MCF 10A (cell line): ENCODE data around the gene MED13L. TPM values are rescaled to one million over a fixed set of nuclear protein-coding genes. Genes with fewer than 3 reads are reported as not detected.

Experiments used
- BruUV-seq: library from RNA; stranded (reverse); fragments of 400-500 nt; replicated peaks from 2 replicates; lab custom pipeline; 2021; lab: Mats Ljungman, UMichigan
- CTCF ChIA-PET: fragments of 300-600 bp; sonication (Branson Sonifier 250); formaldehyde crosslinking; extraction: SDS; loops from one replicate; lab custom pipeline; 2021; ENCODE audit warnings: antibody characterized with exemption, inconsistent platforms; lab: Yijun Ruan, JAX
- POLR2A ChIA-PET: fragments of 300-600, 350-650 bp; sonication (Branson Sonifier 250); formaldehyde crosslinking; extraction: SDS; loops from one replicate; lab custom pipeline; 2020; ENCODE audit warnings: antibody characterized with exemption, inconsistent platforms; lab: Yijun Ruan, JAX
- DNase-seq: peaks from one replicate; pipeline ENCODE4 v3.0.0-alpha.2; 2018; ENCODE audit not compliant: unreplicated experiment
- H3K27ac Mint-ChIP-seq: one replicate; pipeline ENCODE4 v1.8.0; 2022; ENCODE audit warnings: mild to moderate bottlenecking, low read depth, mixed read lengths; ENCODE audit not compliant: unreplicated experiment
- H3K27me3 Mint-ChIP-seq: one replicate; pipeline ENCODE4 v1.8.0; 2022; ENCODE audit warnings: mixed read lengths; ENCODE audit not compliant: insufficient read depth, unreplicated experiment
- H3K36me3 Mint-ChIP-seq: one replicate; pipeline ENCODE4 v1.8.0; 2022; ENCODE audit warnings: mild to moderate bottlenecking, moderate library complexity, mixed read lengths; ENCODE audit not compliant: insufficient read depth, unreplicated experiment
- H3K4me1 Mint-ChIP-seq: one replicate; pipeline ENCODE4 v1.8.0; 2022; ENCODE audit warnings: mixed read lengths; ENCODE audit not compliant: insufficient read depth, unreplicated experiment
- H3K4me3 Mint-ChIP-seq: one replicate; pipeline ENCODE4 v1.8.0; 2022; ENCODE audit warnings: mild to moderate bottlenecking, moderate library complexity, mixed read lengths; ENCODE audit not compliant: unreplicated experiment
- H3K9me3 Mint-ChIP-seq: one replicate; pipeline ENCODE4 v1.8.0; 2022; ENCODE audit warnings: mixed read lengths; ENCODE audit not compliant: unreplicated experiment
- CTCF ChIP-seq: fragments of 200-600 bp; IDR thresholded peaks from one replicate; pipeline ENCODE4 v1.8.0; 2022; ENCODE audit warnings: antibody characterized with exemption, mild to moderate bottlenecking; ENCODE audit not compliant: unreplicated experiment
- intact Hi-C: fragments of 100-400 bp; cut with micrococcal nuclease; formaldehyde crosslinking; loops from 2 replicates; pipeline ENCODE4 v1.14.1; 2022
- total RNA-seq: library from RNA; stranded (reverse); gene quantifications from 2 replicates; pipeline ENCODE4 v1.2.3, GENCODE V29; 2022

MED13L gene
- total RNA-seq, 1 experiment from 2014 or later, result 91.6 TPM

- no TSS peak for BruUV-seq
- no peak overlapping the region for H3K27ac Mint-ChIP-seq
- H3K4me1 Mint-ChIP-seq, result no peaks in the 10 kb centered on the region
- no peaks in the 10 kb centered on the region for H3K36me3 Mint-ChIP-seq
- no peak overlapping the region for H3K4me3 Mint-ChIP-seq
- ChIA-PET POLR2A (no interaction called here), CTCF (interaction anchor here (1.1 kb wide), 1 partner anchor 10 kb away, joined by 3 read pairs; no protein-coding TSS in a partner anchor)
- no peak for TF ChIP-seq CTCF
- H3K9me3 Mint-ChIP-seq, result no peaks in the 10 kb centered on the region
- H3K27me3 Mint-ChIP-seq, result peaks cover 2% of the 10 kb centered on the region
- no peak for DNase-seq
- intact Hi-C loops, result no loop called here
Measured at GRCh38 chr12:115930336-115930735, 347.2 kb downstream of the MED13L start.

GRCh38 chr12:115926037-115926670 lies 351.3 kb downstream of the MED13L start:
- CTCF ChIA-PET, result interaction anchor here (0.6 kb wide), 1 partner anchor 8 kb away, joined by 3 read pairs; no protein-coding TSS in a partner anchor
- Mint-ChIP-seq H3K4me1 (no peaks in the 10 kb centered on the region), H3K27ac (no peak overlapping the region)

GRCh38 chr12:115923851-115924250 lies 353.6 kb downstream of the MED13L start:
- no peak overlapping the region for H3K4me3 Mint-ChIP-seq
- intact Hi-C loops, result no loop called here
- no peak for TF ChIP-seq CTCF
- H3K27me3 Mint-ChIP-seq, result peaks cover 31% of the 10 kb centered on the region
- DNase-seq, result no peak
- peaks cover 9% of the 10 kb centered on the region for H3K9me3 Mint-ChIP-seq
- ChIA-PET POLR2A (no interaction called here), CTCF (interaction anchor here (1.4 kb wide), 1 partner anchor 1944 kb away, joined by 3 read pairs; no protein-coding TSS in a partner anchor)
- H3K36me3 Mint-ChIP-seq, result no peaks in the 10 kb centered on the region
- H3K4me1 Mint-ChIP-seq, result no peaks in the 10 kb centered on the region
- no peak overlapping the region for H3K27ac Mint-ChIP-seq
- no TSS peak for BruUV-seq

More at GRCh38 chr12:115926037-115926670, 351.3 kb downstream of the MED13L start:
- Mint-ChIP-seq H3K27me3 (peaks cover 19% of the 10 kb centered on the region), H3K36me3 (no peaks in the 10 kb centered on the region), H3K9me3 (peaks cover 9% of the 10 kb centered on the region), H3K4me3 (no peak overlapping the region)
- DNase-seq, result no peak
- BruUV-seq, result no TSS peak
- POLR2A ChIA-PET, result no interaction called here
- intact Hi-C loops, result no loop called here
- no peak for TF ChIP-seq CTCF

GRCh38 chr12:115922952-115923564 lies 354.4 kb downstream of the MED13L start:
- H3K9me3 Mint-ChIP-seq, result peaks cover 9% of the 10 kb centered on the region
- BruUV-seq, result no TSS peak
- POLR2A ChIA-PET, result no interaction called here
- no peaks in the 10 kb centered on the region for H3K4me1 Mint-ChIP-seq
- intact Hi-C loops, result no loop called here
- DNase-seq, result peak; percentile 23
- CTCF ChIA-PET, result interaction anchor here (1.4 kb wide), 1 partner anchor 1943 kb away, joined by 3 read pairs; no protein-coding TSS in a partner anchor
- no peaks in the 10 kb centered on the region for H3K36me3 Mint-ChIP-seq
- no peak for TF ChIP-seq CTCF
- H3K4me3 Mint-ChIP-seq, result no peak overlapping the region
- H3K27me3 Mint-ChIP-seq, result peaks cover 39% of the 10 kb centered on the region
- H3K27ac Mint-ChIP-seq, result no peak overlapping the region
